Natural killer cell treated with Interleukin-12 subunit alpha and Interleukin-12 subunit beta and Interleukin-15 and Interleukin-18, amount 100 ng/mL, for 72 hours (primary cell): Measurements from ENCODE around the gene DDX41. TPM values are rescaled to one million over a fixed set of nuclear protein-coding genes. Genes with fewer than 3 reads are reported as not detected.

Experiments used
- ATAC-seq, 2 donors: fragments of 150-1000 bp; cut with Tn5 transposase in 1 of 2; sonication (Bioruptor Pico), chemical (Tn5 transposase) in 1 of 2; 2 replicates each; pipeline ENCODE4 v1.10.0; 2021
- DNase-seq: peaks from one replicate; pipeline ENCODE4 v3.0.0; 2022; ENCODE audit warnings: low spot score
- H3K27ac Mint-ChIP-seq, 2 donors: 1 replicate in 1 of 2; 2 replicates in 1 of 2; pipeline ENCODE4 v1.8.0; 2022; ENCODE audit warnings: mixed read lengths in 2 of 2, mild to moderate bottlenecking in 1 of 2, moderate library complexity in 1 of 2
- H3K27me3 Mint-ChIP-seq, 2 donors: 1 replicate in 1 of 2; 2 replicates in 1 of 2; pipeline ENCODE4 v1.8.0; 2022; ENCODE audit warnings: mixed read lengths in 2 of 2
- H3K36me3 Mint-ChIP-seq: one replicate; pipeline ENCODE4 v1.8.0; 2022; ENCODE audit warnings: mixed read lengths
- H3K4me1 Mint-ChIP-seq, 2 donors: 1 replicate in 1 of 2; 2 replicates in 1 of 2; pipeline ENCODE4 v1.8.0; 2022; ENCODE audit warnings: low read depth in 2 of 2, mixed read lengths in 2 of 2, mild to moderate bottlenecking in 1 of 2
- H3K4me3 Mint-ChIP-seq: one replicate; pipeline ENCODE4 v1.8.0; 2022; ENCODE audit warnings: mixed read lengths
- H3K9me3 Mint-ChIP-seq: 2 replicates; pipeline ENCODE4 v1.8.0; 2022; ENCODE audit warnings: mixed read lengths
- total RNA-seq, 2 donors: library from RNA; stranded (reverse); gene quantifications; one replicate each; pipeline ENCODE4 v1.2.3, GENCODE V29; 2022

DDX41 gene
- total RNA-seq, 2 donors from 2014 or later: 162 to 168 TPM

- Mint-ChIP-seq H3K4me1 (peaks cover 30 to 49% of the 10 kb centered on the region in 2 donors), H3K4me3 (no peak overlapping the region), H3K36me3 (peaks cover 11% of the 10 kb centered on the region), H3K9me3 (no peaks in the 10 kb centered on the region), H3K27me3 (no peaks in the 10 kb centered on the region), H3K27ac (no peak overlapping the region)
- ATAC-seq: no peak
- no peak for DNase-seq
Observed at GRCh38 chr5:177513500-177513899, 3.3 kb downstream of the DDX41 start.

DNA sequence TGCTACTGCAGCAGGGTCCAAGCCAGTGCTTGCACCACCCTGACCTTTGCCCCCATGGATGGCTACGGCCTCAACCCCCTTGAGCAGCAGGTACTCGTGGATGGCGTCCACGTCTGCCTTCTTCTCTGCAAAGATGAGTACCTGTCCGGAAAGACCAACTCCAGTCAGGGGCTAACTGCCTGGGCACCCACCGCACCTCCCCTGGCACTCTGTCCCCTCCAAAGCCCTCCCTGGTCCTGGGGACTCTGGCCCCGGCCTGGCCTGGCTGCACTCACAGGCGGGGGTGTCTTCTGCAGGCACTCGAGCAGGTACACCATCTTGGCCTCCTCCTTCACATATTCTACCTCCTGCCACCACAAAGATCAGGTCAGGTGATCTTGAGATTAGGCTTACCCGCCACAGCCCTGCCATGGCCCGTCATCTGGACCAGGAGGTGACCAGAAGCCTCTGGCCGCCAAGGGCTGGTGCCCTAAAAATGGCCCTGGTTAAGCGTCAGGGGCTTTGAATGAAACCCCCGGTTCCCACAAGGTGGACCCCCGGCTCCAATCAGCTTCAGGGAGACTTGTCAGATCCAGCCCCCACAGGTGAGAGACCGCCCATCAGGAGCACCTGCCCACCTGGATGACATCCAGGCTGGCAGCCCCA is 3.9 kb downstream of the DDX41 start:
- Mint-ChIP-seq H3K4me3 (no peak overlapping the region), H3K27me3 (no peaks in the 10 kb centered on the region), H3K36me3 (peaks cover 11% of the 10 kb centered on the region), H3K27ac (no peak overlapping the region), H3K4me1 (peaks cover 30 to 49% of the 10 kb centered on the region in 2 donors), H3K9me3 (no peaks in the 10 kb centered on the region)
- ATAC-seq: no peak
- no peak for DNase-seq

- H3K4me1 Mint-ChIP-seq: peaks cover 24 to 44% of the 10 kb centered on the region in 2 donors
- peaks cover 10% of the 10 kb centered on the region for H3K36me3 Mint-ChIP-seq
- DNase-seq (no peak), ATAC-seq (no peak)
- H3K27ac Mint-ChIP-seq: no peak overlapping the region
- no peaks in the 10 kb centered on the region for H3K27me3 Mint-ChIP-seq
- H3K9me3 Mint-ChIP-seq: no peaks in the 10 kb centered on the region
- H3K4me3 Mint-ChIP-seq: no peak overlapping the region
Observed at GRCh38 chr5:177511796-177512675, 4.7 kb downstream of the DDX41 start.

GRCh38 chr5:177511181-177511580 is 5.6 kb downstream of the DDX41 start:
- Mint-ChIP-seq H3K4me3 (no peak overlapping the region), H3K4me1 (peaks cover 17 to 38% of the 10 kb centered on the region in 2 donors), H3K27ac (peak overlapping the region in 1 of 2 donors; percentile 50), H3K36me3 (peaks cover 4% of the 10 kb centered on the region), H3K9me3 (no peaks in the 10 kb centered on the region), H3K27me3 (no peaks in the 10 kb centered on the region)
- DNase-seq: no peak
- ATAC-seq: no peak

- Mint-ChIP-seq H3K27me3 (no peaks in the 10 kb centered on the region), H3K36me3 (peaks cover 4% of the 10 kb centered on the region), H3K4me3 (peak overlapping the region; percentile 63), H3K27ac (peak overlapping the region in 1 of 2 donors; percentile 57), H3K9me3 (no peaks in the 10 kb centered on the region), H3K4me1 (peaks cover 12 to 33% of the 10 kb centered on the region in 2 donors)
- no peak for DNase-seq
- peak; percentile 65 to 72 for ATAC-seq
Observed at GRCh38 chr5:177510567-177511053, 6.2 kb downstream of the DDX41 start.

- Mint-ChIP-seq H3K4me1 (peaks cover 6 to 27% of the 10 kb centered on the region in 2 donors), H3K36me3 (peaks cover 4% of the 10 kb centered on the region), H3K9me3 (no peaks in the 10 kb centered on the region), H3K27ac (peak overlapping the region in 1 of 2 donors; percentile 57), H3K27me3 (no peaks in the 10 kb centered on the region), H3K4me3 (peak overlapping the region; percentile 63)
- no peak for DNase-seq
- peak in 1 of 2 donors; percentile 5 for ATAC-seq
Observed at GRCh38 chr5:177509991-177510566, 6.7 kb downstream of the DDX41 start.

DNA sequence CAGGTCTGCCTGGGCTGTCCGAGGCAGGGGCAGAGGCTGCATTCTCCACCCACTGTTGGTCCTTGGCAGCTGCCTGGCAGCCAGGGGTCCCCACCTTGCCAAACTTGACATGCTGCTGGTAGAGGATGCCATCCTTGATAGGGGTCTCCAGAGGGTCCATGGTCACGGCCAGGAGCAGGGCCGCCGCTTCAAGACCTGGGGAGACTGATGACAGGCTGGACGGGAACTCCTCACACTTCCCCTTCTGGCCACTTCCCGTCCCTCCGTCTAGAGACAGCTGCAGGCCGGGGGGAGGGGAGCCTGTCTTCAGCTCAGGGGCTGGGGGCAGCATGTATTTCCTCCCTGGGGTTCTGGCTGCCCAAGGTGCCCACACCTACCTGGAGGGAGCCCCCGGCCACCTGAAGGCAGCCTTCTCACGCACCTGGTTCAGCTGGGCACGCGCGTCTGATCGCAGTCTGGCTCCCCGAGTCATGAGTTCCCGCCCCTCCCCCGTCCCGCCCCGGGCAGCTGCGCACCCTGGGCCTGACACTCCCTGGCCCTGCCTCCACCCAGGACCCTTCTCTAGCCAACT is 7.3 kb downstream of the DDX41 start, which contains the start of gene DOK3:
Gene DOK3 (minus strand): TSS at position 446 of the 571 bp plus-strand sequence. CDS start 286 bp downstream, at position 160.
- ATAC-seq (no peak), DNase-seq (no peak)
- Mint-ChIP-seq H3K4me3 (peak within 1 kb of the TSS; percentile 76), H3K27me3 (no peaks in the 10 kb centered on the region), H3K36me3 (peaks cover 4% of the 10 kb centered on the region), H3K4me1 (peaks cover 4 to 26% of the 10 kb centered on the region in 2 donors), H3K9me3 (no peaks in the 10 kb centered on the region), H3K27ac (peak within 1 kb of the TSS; percentile 57 to 81)

- Mint-ChIP-seq H3K4me3 (peak overlapping the region; percentile 76), H3K27ac (peak overlapping the region; percentile 57 to 81), H3K4me1 (peaks cover 4 to 24% of the 10 kb centered on the region in 2 donors), H3K36me3 (peaks cover 2% of the 10 kb centered on the region), H3K27me3 (no peaks in the 10 kb centered on the region), H3K9me3 (no peaks in the 10 kb centered on the region)
- ATAC-seq (no peak), DNase-seq (no peak)
Observed at GRCh38 chr5:177508837-177509236, 7.9 kb downstream of the DDX41 start.

DNA sequence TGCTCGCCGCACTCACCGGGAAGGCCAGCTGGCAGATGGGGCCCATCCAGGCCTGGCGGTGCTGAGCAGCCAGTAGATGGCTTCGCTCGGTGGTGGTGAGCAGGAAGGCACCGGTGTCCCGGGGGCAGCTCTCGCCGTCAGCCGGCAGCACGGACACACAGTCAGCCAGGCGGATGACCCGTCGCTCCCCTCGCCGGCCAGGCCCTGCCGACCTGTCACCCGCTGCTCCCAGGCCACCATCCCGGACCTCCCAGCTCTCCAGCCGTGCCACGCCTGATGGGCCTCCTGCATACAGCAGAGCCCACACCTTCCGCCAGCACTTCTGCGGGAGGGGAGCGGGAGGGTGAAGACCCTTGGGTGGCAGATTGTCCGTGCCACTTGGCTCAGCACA is 8.5 kb downstream of the DDX41 start:
- Mint-ChIP-seq H3K4me1 (peaks cover 4 to 22% of the 10 kb centered on the region in 2 donors), H3K27me3 (no peaks in the 10 kb centered on the region), H3K4me3 (no peak overlapping the region), H3K9me3 (no peaks in the 10 kb centered on the region), H3K36me3 (no peaks in the 10 kb centered on the region), H3K27ac (no peak overlapping the region)
- ATAC-seq: no peak
- DNase-seq: no peak

DNA sequence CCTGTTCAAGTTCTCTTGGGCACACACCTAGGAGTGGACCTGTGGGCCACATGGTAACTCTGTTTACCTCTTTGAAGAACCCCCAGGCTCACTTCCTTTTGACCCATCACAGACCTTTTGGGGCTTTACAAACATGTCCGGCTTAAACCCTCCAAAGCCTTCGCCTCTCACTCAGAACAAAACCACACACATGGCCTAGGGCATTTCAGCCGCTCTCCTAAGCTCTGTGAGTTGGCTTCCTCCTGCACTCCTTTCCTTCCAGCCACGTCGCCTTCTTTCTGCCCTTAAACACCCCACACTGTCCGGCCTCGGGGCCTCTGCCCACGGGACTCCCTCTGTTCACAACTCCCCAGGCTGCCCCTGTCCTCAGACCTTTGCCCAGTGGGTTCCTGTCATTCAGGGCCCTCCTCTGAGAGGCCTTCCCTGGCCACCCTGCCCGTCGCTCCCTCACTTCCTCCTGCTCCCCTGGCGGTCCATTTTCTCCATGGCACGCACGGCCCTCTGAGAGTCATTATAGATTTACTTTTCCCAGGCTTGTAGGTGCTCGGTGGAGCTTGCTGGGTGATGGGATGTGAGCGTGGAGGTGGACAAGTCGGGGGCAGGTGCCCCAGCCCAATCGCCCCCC is 9.1 kb downstream of the DDX41 start:
- peaks cover 4 to 22% of the 10 kb centered on the region in 2 donors for H3K4me1 Mint-ChIP-seq
- H3K27me3 Mint-ChIP-seq: no peaks in the 10 kb centered on the region
- H3K4me3 Mint-ChIP-seq: peak overlapping the region; percentile 2
- H3K36me3 Mint-ChIP-seq: no peaks in the 10 kb centered on the region
- H3K9me3 Mint-ChIP-seq: no peaks in the 10 kb centered on the region
- H3K27ac Mint-ChIP-seq: peak overlapping the region in 1 of 2 donors; percentile 1
- DNase-seq (no peak), ATAC-seq (no peak)

- Mint-ChIP-seq H3K9me3 (no peaks in the 10 kb centered on the region), H3K27me3 (no peaks in the 10 kb centered on the region), H3K27ac (peak overlapping the region; percentile 1 to 25), H3K4me1 (peaks cover 7 to 22% of the 10 kb centered on the region in 2 donors), H3K4me3 (no peak overlapping the region), H3K36me3 (no peaks in the 10 kb centered on the region)
- no peak for DNase-seq
- no peak for ATAC-seq
Observed at GRCh38 chr5:177507165-177507564, 9.6 kb downstream of the DDX41 start.

DNA sequence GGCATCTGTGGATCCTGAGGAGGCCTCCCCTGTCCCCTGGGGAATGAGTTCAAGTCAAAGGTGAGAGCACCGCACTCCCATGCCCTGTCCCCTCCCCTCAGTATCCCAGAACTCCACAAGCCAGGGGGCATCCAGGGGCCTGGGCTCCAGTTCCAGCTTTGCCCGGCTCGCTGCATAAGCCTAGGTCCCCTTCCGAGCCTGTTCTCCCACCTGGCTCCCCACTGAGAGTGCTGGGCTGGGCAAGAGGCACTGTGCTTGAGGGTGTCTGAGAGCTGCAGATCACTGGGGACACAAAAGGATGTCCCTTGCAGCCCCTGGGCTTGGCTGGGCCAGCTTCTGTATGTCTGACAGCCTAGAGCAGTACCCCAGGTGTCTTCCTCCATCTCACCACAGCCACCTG is 11.7 kb downstream of the DDX41 start:
- no peaks in the 10 kb centered on the region for H3K9me3 Mint-ChIP-seq
- DNase-seq (no peak), ATAC-seq (no peak)
- no peak overlapping the region for H3K4me3 Mint-ChIP-seq
- H3K27ac Mint-ChIP-seq: no peak overlapping the region
- H3K4me1 Mint-ChIP-seq: peaks cover 13 to 16% of the 10 kb centered on the region in 2 donors
- H3K36me3 Mint-ChIP-seq: no peaks in the 10 kb centered on the region
- H3K27me3 Mint-ChIP-seq: no peaks in the 10 kb centered on the region
